Aorta (tissue), 5 donors: Measurements from ENCODE around the gene BROX. TPM values are rescaled to one million over a fixed set of nuclear protein-coding genes. Genes with fewer than 3 reads are reported as not detected.
"Not testable (repeated sequence)": the region's sequence is repeated elsewhere in the genome, so short reads cannot be mapped to it uniquely, and the experiment has no call there.

Experiments
- ATAC-seq: fragments of 200-7000 bp; cut with Tn5 transposase; one replicate; pipeline ENCODE4 v1.9.1; 2022; ENCODE audit warnings: moderate library complexity; ENCODE audit not compliant: low FRiP score
- DNase-seq, 2 donors: peaks; one replicate each; pipeline ENCODE4 v3.0.0-alpha.2; 2020
- H3K27ac ChIP-seq, 2 donors: one replicate each; pipeline ENCODE4 v1.5.1; 2013; ENCODE audit warnings: low read length in 2 of 2, mild to moderate bottlenecking in 2 of 2, moderate library complexity in 2 of 2, control low read depth in 1 of 2, inconsistent platforms in 1 of 2, low read depth in 1 of 2
- H3K27me3 ChIP-seq, 2 donors: one replicate each; pipeline ENCODE4 v1.6.1; 2013; ENCODE audit warnings: control low read depth in 1 of 2, low read length in 1 of 2, mild to moderate bottlenecking in 1 of 2, moderate library complexity in 1 of 2; ENCODE audit not compliant: insufficient read depth in 2 of 2, control insufficient read depth in 1 of 2
- H3K36me3 ChIP-seq, 2 donors: one replicate each; pipeline ENCODE4 v1.6.1; 2013; ENCODE audit warnings: control low read depth in 1 of 2, low read length in 1 of 2, mild to moderate bottlenecking in 1 of 2; ENCODE audit not compliant: insufficient read depth in 2 of 2, control insufficient read depth in 1 of 2
- H3K4me1 ChIP-seq, 2 donors: one replicate each; pipeline ENCODE4 v1.6.1; 2013; ENCODE audit warnings: low read length in 2 of 2, control low read depth in 1 of 2, mild to moderate bottlenecking in 1 of 2, moderate library complexity in 1 of 2; ENCODE audit not compliant: insufficient read depth in 2 of 2, control insufficient read depth in 1 of 2
- H3K4me3 ChIP-seq, 2 donors: one replicate each; pipeline ENCODE4 v1.5.1; 2013; ENCODE audit warnings: low read length in 2 of 2, control low read depth in 1 of 2, mild to moderate bottlenecking in 1 of 2
- H3K9me3 ChIP-seq: one replicate; pipeline ENCODE4 v1.6.1; 2013; ENCODE audit warnings: mild to moderate bottlenecking, low read length; ENCODE audit not compliant: control insufficient read depth
- WGBS, 2 donors: extraction: QIAGEN DNeasy Blood & Tissue Kit; methylation state at CpG; one replicate each; pipeline ENCODE4 v1.1.7; 2013; 5-methylcytosine and 5-hydroxymethylcytosine counted together
- intact Hi-C, 2 donors: fragments of 100-400 bp; cut with DNase I; formaldehyde crosslinking; loops; one replicate each; pipeline versions ENCODE4 v1.14.2 to v1.15.0; 2022
- polyA plus RNA-seq, 2 donors: library from polyadenylated mRNA; stranded (reverse); fragments of 200-250 nt; gene quantifications; one replicate each; pipeline ENCODE4 v1.2.3, GENCODE V29; 2013
- total RNA-seq, 2 donors: library from RNA; stranded (reverse); fragmentation: NEBNext Ultra II Directional; extraction: Animal tissue kit (Norgen Biotek cat#: 25700); gene quantifications; one replicate each; pipeline ENCODE4 v1.2.1, GENCODE V29; 2021
- donor health status: healthy with polysubstance abuse.
- donor health status: Bipolar disorder and iron deficiency.
- donor health status: DM: no; HTN: no; CAD: no.
- donor health status: DM: no; HTN: no; CAD: no.
- donor health status: DM: yes; HTN: yes; CAD: no.

Gene BROX
- total and polyA plus RNA-seq, 4 donors, result 15.0 to 50.7 (median 25.1) TPM

DNA sequence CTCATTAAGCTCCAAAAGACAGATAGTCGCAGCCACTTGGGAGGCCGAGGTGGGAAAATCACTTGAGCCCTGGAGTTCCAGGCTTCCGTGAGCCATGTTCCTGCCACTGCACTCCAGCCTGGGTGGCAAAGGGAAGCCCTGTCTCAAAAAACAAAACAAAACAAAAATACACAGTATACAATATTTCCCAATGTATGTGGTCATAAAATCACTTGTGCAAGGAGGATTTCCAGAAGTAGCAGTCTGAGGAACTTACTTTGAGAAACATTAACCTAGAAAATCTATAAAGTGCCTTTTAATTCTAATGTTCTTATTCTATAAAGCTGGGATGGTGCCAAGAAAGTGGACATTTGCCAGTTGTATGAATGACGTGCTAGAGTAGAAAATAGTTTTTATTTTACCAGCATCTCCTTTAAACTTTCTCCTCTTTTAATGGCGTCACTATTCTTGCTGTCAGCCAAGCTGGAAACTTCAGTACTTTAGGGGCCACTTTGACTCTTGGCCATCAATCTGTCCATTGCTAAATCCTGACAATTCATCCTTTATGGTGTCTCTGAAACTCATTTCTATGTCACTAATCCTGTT lies 47.2 kb downstream of the BROX start:
- no peaks in the 10 kb centered on the region for H3K27me3 ChIP-seq
- no peak overlapping the region for H3K4me3 ChIP-seq
- intact Hi-C loops, result no loop called here
- no peak overlapping the region for H3K27ac ChIP-seq
- ATAC-seq (no peak), DNase-seq (no peak)
- H3K4me1 ChIP-seq, result peaks cover 0 to 3% of the 10 kb centered on the region in 2 donors
- no peaks in the 10 kb centered on the region for H3K9me3 ChIP-seq
- H3K36me3 ChIP-seq, result no peaks in the 10 kb centered on the region
- 74 to 75% methylated on average over 5 of the region's 5 CpGs for WGBS, 2 donors

DNA sequence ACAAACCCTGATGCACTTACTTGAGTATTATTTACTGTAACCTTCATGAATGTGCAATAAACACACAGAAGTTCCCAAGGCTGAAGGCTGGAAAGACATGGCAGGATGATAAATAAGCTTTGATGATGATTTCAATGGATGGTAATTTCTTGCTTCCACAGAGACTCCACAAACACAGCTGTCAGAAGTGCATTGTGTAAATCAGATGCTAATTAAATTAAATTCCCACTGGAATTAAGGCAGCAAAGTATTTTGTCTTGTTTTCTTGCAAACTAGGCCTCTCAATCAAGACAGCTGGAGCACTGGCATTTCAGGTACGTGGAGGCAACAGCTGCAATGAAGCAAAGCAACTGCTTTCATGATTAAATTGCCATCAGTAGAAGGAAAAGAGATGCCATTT lies 48.7 kb downstream of the BROX start:
- intact Hi-C loops, result no loop called here
- no peak overlapping the region for H3K27ac ChIP-seq
- no peaks in the 10 kb centered on the region for H3K27me3 ChIP-seq
- DNase-seq (no peak), ATAC-seq (no peak)
- no peaks in the 10 kb centered on the region for H3K36me3 ChIP-seq
- 94 to 96% methylated on average over 1 of the region's 1 CpG for WGBS, 2 donors
- no peaks in the 10 kb centered on the region for H3K4me1 ChIP-seq
- H3K9me3 ChIP-seq, result no peaks in the 10 kb centered on the region
- no peak overlapping the region for H3K4me3 ChIP-seq

DNA sequence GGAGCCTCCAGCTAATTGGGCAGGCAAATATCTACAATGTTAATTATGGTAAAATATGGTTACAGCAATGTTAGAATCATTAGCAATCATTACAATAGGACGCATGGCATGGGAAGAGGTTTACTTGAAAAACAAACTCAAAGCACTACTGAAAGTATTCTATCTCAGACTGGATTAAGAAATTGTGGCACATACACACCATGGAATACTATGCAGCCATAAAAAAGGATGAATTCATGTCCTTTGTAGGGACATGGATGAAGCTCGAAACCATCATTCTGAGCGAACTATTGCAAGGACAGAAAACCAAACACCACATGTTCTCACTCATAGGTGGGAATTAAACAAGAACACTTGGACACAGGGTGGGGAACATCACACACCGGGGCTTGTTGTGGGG lies 49.8 kb downstream of the BROX start:
- H3K4me3 ChIP-seq, H3K4me1 ChIP-seq, H3K9me3 ChIP-seq, H3K27me3 ChIP-seq, intact Hi-C loops, H3K27ac ChIP-seq, DNase-seq, ATAC-seq, H3K36me3 ChIP-seq: not testable (repeated sequence)
- WGBS, 2 donors, result 48 to 66% methylated on average over 3 to 4 of the region's 4 CpGs

DNA sequence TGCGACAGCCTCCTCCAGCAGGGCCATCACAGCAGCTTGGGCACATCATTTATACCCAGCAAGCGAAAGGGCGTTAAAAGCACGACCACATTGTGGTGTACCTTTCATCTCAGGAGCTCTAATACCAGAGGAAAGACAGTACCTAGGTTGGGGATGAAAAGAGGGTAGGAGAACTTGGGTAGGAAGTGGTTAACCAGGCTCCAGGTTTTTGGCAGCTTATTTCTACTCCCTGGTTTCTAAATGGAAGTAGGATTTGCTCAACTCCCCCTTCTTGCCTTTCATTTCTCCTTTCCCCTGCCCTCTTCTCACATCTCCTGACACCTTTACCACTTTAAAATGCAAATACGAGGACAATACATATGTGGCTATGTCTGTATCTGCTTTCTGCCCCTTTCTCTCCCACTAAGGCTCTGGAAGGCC lies 54.8 kb downstream of the BROX start:
- 93% methylated on average over 5 of the region's 5 CpGs for WGBS, 2 donors
- peaks cover 1% of the 10 kb centered on the region for H3K9me3 ChIP-seq
- H3K27ac ChIP-seq, result no peak overlapping the region
- peaks cover 0 to 1% of the 10 kb centered on the region in 2 donors for H3K4me1 ChIP-seq
- DNase-seq (no peak), ATAC-seq (no peak)
- no peaks in the 10 kb centered on the region for H3K36me3 ChIP-seq
- no peak overlapping the region for H3K4me3 ChIP-seq
- intact Hi-C loops, result no loop called here
- no peaks in the 10 kb centered on the region for H3K27me3 ChIP-seq

DNA sequence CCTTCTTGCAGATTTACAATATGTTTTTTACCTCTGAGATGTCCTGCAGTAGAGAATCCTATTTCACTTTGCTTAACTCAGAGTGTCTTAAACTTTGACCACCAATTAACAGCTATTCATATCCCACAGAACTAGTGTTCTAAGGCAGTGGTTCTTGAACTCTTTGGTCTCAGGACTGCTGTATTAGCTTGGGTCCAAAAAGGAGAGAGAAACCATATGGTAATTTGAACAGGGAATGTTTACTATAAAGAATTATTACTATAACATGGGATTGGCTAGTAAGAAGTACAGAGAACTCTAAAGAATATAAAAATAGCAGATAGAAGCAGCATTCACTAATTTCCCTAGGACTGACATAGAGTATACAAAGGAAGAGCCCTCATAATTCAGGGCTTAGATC lies 56.2 kb downstream of the BROX start:
- H3K4me1 ChIP-seq, result peaks cover 0 to 1% of the 10 kb centered on the region in 2 donors
- DNase-seq (no peak), ATAC-seq (no peak)
- no peaks in the 10 kb centered on the region for H3K27me3 ChIP-seq
- H3K36me3 ChIP-seq, result no peaks in the 10 kb centered on the region
- intact Hi-C loops, result no loop called here
- H3K27ac ChIP-seq, result no peak overlapping the region
- peaks cover 1% of the 10 kb centered on the region for H3K9me3 ChIP-seq
- H3K4me3 ChIP-seq, result no peak overlapping the region

DNA sequence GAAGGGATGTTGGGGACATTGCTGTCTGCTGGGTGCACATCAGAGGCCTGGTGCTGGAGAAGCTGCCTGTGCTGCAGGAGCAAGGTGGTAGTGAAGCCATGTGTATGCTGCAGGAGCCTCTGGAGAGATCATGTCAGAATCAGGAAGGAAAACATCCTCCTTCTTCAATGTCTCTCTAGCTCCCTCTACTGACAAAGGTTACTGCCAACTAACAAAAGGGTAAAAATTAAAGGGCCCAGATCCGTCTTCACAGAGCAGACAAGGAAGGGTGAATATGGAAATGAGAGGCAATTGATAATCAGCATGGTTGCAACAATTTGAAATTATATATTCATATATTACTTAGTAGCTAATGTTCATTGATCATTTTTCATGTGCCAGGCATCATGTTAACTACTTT lies 56.8 kb downstream of the BROX start:
- H3K27ac ChIP-seq, result no peak overlapping the region
- DNase-seq (no peak), ATAC-seq (no peak)
- intact Hi-C loops, result no loop called here
- no peaks in the 10 kb centered on the region for H3K36me3 ChIP-seq
- no peaks in the 10 kb centered on the region for H3K27me3 ChIP-seq
- H3K4me3 ChIP-seq, result no peak overlapping the region
- peaks cover 0 to 1% of the 10 kb centered on the region in 2 donors for H3K4me1 ChIP-seq
- 88 to 90% methylated on average over 1 of the region's 1 CpG for WGBS, 2 donors
- peaks cover 1% of the 10 kb centered on the region for H3K9me3 ChIP-seq

DNA sequence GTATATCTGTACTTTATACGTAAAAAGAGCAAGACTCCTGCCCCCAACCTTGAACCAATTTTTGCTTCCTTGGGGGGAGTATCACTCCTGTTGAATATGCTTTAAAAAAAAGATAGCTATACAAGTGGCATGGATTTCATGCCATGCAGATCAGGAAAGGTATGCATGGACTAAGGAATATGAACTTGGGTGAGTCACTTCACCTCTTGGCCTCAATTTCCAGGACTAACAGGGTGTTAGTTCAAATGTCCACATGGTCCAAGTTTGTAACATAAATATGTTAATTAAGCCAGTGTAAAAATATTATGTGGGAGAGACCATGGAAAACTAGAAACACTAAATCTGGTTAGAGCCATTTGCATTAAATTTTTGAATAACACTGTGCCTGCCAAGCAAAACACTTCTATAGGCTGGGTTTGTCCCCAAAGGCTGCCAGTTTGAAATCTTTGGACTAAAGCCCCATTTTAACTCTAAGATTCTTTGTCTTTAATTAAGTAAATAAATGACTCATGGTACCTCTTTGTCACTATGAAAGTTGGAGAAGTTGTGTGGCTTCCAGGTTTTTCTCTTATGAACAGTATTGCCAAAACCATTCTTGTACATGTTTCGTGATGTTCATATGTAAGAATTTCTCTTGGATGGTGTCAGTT lies 57.7 kb downstream of the BROX start:
- no peaks in the 10 kb centered on the region for H3K27me3 ChIP-seq
- intact Hi-C loops, result no loop called here
- ATAC-seq (no peak), DNase-seq (no peak)
- H3K9me3 ChIP-seq, result peaks cover 1% of the 10 kb centered on the region
- no peaks in the 10 kb centered on the region for H3K36me3 ChIP-seq
- 47 to 50% methylated on average over 2 of the region's 2 CpGs for WGBS, 2 donors
- peaks cover 0 to 1% of the 10 kb centered on the region in 2 donors for H3K4me1 ChIP-seq
- no peak overlapping the region for H3K27ac ChIP-seq
- H3K4me3 ChIP-seq, result no peak overlapping the region

DNA sequence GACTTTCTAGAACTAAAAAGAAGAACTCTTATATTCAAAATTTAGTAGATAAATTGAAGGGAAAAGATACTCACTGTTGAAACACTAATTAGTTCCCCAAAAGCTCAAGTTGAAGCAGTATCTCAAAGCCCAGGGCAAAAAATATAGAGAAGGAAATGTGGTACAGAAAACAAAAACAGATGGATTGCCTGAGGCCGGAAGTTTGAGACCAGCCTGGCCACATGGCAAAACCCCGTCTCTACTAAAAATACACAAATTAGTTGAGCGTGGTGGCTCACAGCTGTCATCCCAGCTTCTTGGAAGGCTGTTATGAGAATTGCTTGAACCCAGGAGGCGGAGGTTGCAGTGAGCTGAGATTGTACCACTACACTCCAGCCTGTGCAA lies 60.6 kb downstream of the BROX start:
- DNase-seq (peak in 1 of 2 donors; percentile 57), ATAC-seq (no peak)
- H3K27me3 ChIP-seq, result no peaks in the 10 kb centered on the region
- peaks cover 0 to 1% of the 10 kb centered on the region in 2 donors for H3K4me1 ChIP-seq
- no peak overlapping the region for H3K27ac ChIP-seq
- WGBS, 2 donors, result 34% methylated on average over 4 of the region's 4 CpGs
- H3K36me3 ChIP-seq, result no peaks in the 10 kb centered on the region
- peaks cover 1% of the 10 kb centered on the region for H3K9me3 ChIP-seq
- intact Hi-C loops, result no loop called here
- no peak overlapping the region for H3K4me3 ChIP-seq

DNA sequence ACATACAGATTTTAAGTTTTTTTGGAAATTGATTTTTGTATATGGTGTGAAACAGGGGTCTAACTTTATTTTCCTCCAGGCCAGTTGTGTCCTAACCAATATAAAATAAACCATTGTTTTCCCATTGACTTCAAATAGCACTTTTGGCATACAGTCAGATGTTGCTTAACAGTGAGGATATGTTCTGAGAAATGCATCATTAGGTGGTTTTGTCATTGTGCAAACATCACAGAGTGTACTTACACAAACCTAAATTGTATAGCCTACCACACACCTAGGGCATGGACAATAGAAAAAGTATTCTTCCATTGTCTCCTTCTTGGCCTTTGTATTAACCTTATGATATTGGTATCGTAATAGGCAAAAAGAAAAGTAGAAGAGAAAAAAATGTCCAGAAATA lies 65.1 kb downstream of the BROX start:
- ATAC-seq (no peak), DNase-seq (no peak)
- 99 to 100% methylated on average over 1 of the region's 1 CpG for WGBS, 2 donors
- Histone ChIP-seq H3K4me3 (no peak overlapping the region), H3K4me1 (no peaks in the 10 kb centered on the region), H3K36me3 (no peaks in the 10 kb centered on the region), H3K27ac (no peak overlapping the region), H3K9me3 (no peaks in the 10 kb centered on the region), H3K27me3 (no peaks in the 10 kb centered on the region)
- intact Hi-C loops, result no loop called here
